Measurements from ENCODE around the gene TLR6.

DNA sequence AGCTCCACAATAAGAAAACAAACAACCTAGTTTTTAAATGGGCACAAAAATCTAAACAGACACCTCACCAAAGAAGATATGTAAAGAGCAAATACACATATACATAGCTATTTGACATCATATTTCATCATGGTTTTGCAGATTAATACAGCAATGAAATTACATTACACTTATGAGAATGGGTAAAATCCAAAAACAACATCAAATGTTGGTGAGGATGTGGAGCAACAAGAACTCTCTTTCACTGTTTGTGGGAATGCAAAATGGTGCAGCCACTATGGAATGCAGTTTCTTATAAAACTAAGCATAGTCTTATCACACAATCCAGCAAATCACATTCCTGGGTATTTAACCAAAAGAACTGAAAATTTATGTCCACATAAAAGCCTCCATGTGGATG, 25.0 kb downstream of the TLR6 start:
- TF ChIP-seq BHLHE40 (IDR thresholded peaks at IDR 0.05; ENCODE audit: borderline replicate concordance in 1 of 2, low read depth in 2 of 2, low read length in 1 of 2), result no peak
- no peak for TF ChIP-seq E2F4 (IDR thresholded peaks at IDR 0.05; ENCODE audit: low read depth, low read length)
- TF ChIP-seq KAT2A (conservative IDR thresholded peaks at IDR 0.05; ENCODE audit: control insufficient read depth, low read depth, low read length), result no peak
- TF ChIP-seq SUPT20H (IDR thresholded peaks at IDR 0.05; ENCODE audit: borderline replicate concordance, control insufficient read depth, low read depth, low read length), result no peak
- TF ChIP-seq MTA3 (IDR thresholded peaks at IDR 0.05; ENCODE audit: borderline replicate concordance, low read length), result no peak
- TF ChIP-seq POLR2A (IDR thresholded peaks at IDR 0.05; ENCODE audit: low read depth, low read length), result no peak
- TF ChIP-seq EED (IDR thresholded peaks at IDR 0.05; ENCODE audit: low read depth), result no peak
- no peak for TF ChIP-seq NR2C2 (IDR thresholded peaks at IDR 0.05; ENCODE audit: borderline replicate concordance, control insufficient read depth, insufficient read length, low read depth)
- TF ChIP-seq POU2F2 (IDR thresholded peaks at IDR 0.05; ENCODE audit: borderline replicate concordance, low read depth, low read length), result no peak
- TF ChIP-seq CTCF (IDR thresholded peaks at IDR 0.05 in 2 of 3, conservative IDR thresholded peaks at IDR 0.05 in 1 of 3; ENCODE audit: control insufficient read depth in 2 of 3, extremely low read depth in 1 of 3, insufficient read depth in 1 of 3, low read depth in 3 of 3, low read length in 3 of 3), result no peak
